ENCODE results near the gene PTMS. TPM values are rescaled to one million over a fixed set of nuclear protein-coding genes. Genes with fewer than 3 reads are reported as not detected.

The PTMS gene
- total and polyA plus RNA-seq, 2 donors (not counting 3 experiments of a cell fraction or from before 2014, with no cell fraction given): 555 to 661 TPM

DNA sequence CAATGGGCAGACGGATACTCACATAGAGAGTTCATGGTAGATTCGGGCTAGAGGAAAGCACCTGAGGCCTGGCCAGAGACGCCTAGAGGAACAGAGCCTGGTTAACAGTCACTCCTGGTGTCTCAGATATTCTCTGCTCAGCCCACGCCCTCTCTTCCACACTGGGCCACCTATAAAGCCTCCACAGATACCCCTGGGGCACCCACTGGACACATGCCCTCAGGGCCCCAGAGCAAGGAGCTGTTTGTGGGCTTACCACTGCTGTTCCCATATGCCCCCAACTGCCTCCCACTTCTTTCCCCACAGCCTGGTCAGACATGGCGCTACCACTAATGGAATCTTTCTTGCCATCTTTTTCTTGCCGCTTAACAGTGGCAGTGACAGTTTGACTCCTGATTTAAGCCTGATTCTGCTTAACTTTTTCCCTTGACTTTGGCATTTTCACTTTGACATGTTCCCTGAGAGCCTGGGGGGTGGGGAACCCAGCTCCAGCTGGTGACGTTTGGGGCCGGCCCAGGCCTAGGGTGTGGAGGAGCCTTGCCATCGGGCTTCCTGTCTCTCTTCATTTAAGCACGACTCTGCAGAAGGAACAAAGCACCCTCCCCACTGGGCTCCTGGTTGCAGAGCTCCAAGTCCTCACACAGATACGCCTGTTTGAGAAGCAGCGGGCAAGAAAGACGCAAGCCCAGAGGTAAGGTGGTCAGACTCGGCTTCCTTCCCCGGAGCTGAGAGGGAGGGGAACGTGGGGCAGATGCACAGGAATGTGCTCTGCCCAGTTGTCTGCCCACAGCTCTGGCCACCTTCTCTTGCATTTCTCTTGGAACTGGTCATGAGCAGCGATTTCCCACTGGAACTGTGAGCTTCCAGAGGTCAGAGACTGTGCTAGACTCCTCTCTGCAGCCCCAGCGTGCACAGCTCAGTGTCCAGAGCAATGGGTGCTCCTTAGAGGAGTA lies 23.1 kb downstream of the PTMS start, which contains the start of gene CD4:
Gene CD4 (plus strand): TSS at position 557 of the 953 bp plus-strand sequence. CDS start 10,611 bp downstream, outside the sequence.
- ChIA-PET CTCF (interaction anchor here (1.2 to 2.3 kb wide), 2 partner anchors 36 kb away, joined by 6 to 9 read pairs; partner anchors contain the start of gene MLF2), POLR2A (no interaction called here)
- Histone ChIP-seq H3K9ac (replicated peaks; ENCODE audit: extremely low read depth, insufficient read depth, low read length) (no peak within 1 kb of the TSS), H2AFZ (ENCODE audit: low read depth, low read length) (no peak within 1 kb of the TSS), H3K9me3 (replicated peaks; ENCODE audit: control insufficient read depth, insufficient read depth, low read length) (no peaks in the 10 kb centered on the region), H3K4me2 (ENCODE audit: insufficient read depth, low read length) (no peak within 1 kb of the TSS), H3K4me3 (replicated peaks in 1 of 3; ENCODE audit: insufficient read depth in 1 of 3, low read depth in 1 of 3, low read length in 3 of 3) (no peak within 1 kb of the TSS), H3K4me1 (ENCODE audit: control insufficient read depth, extremely low read depth, insufficient read depth, low read length) (no peaks in the 10 kb centered on the region), H3K36me3 (ENCODE audit: control insufficient read depth in 2 of 2, extremely low read depth in 1 of 2, insufficient read depth in 2 of 2, low read length in 2 of 2) (no peaks in the 10 kb centered on the region), H3K79me2 (ENCODE audit: control insufficient read depth, insufficient read depth, low read length) (no peaks in the 10 kb centered on the region), H4K20me1 (replicated peaks; ENCODE audit: control insufficient read depth, extremely low read depth, insufficient read depth, low read length) (no peaks in the 10 kb centered on the region), H3K27ac (ENCODE audit: insufficient read depth, low read depth, low read length) (no peak within 1 kb of the TSS), H3K27me3 (ENCODE audit: control insufficient read depth in 2 of 2, insufficient read depth in 2 of 2, low read length in 2 of 2) (peaks cover 3 to 5% of the 10 kb centered on the region in 2 experiments), H3K9me1 (replicated peaks; ENCODE audit: control insufficient read depth, extremely low read depth, insufficient read depth, low read length) (no peaks in the 10 kb centered on the region)
- TF ChIP-seq POLR2A (IDR thresholded peaks at IDR 0.05; ENCODE audit: low read depth, low read length) (no peak), JUN (IDR thresholded peaks at IDR 0.05; ENCODE audit: borderline replicate concordance, insufficient read depth, insufficient read length, low read depth) (no peak)
- TF ChIP-seq, protein P1, sequence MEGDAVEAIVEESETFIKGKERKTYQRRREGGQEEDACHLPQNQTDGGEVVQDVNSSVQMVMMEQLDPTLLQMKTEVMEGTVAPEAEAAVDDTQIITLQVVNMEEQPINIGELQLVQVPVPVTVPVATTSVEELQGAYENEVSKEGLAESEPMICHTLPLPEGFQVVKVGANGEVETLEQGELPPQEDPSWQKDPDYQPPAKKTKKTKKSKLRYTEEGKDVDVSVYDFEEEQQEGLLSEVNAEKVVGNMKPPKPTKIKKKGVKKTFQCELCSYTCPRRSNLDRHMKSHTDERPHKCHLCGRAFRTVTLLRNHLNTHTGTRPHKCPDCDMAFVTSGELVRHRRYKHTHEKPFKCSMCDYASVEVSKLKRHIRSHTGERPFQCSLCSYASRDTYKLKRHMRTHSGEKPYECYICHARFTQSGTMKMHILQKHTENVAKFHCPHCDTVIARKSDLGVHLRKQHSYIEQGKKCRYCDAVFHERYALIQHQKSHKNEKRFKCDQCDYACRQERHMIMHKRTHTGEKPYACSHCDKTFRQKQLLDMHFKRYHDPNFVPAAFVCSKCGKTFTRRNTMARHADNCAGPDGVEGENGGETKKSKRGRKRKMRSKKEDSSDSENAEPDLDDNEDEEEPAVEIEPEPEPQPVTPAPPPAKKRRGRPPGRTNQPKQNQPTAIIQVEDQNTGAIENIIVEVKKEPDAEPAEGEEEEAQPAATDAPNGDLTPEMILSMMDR (IDR thresholded peaks at IDR 0.05; ENCODE audit: extremely low read depth in 1 of 2, insufficient read depth in 1 of 2, low read depth in 1 of 2, low read length in 2 of 2): no peak
- DNase-seq (ENCODE audit: low read depth, low spot score) (no peak), FAIRE-seq (no peak)
- dilution Hi-C loops (cut with MboI; ENCODE audit: extremely low pct_ligation_motif_present, low sequenced_read_pairs): no loop called here
- BruUV-seq (replicated peaks): no TSS peak
- intact Hi-C loops (cut with micrococcal nuclease): no loop called here
